NCI-H2196 (cell line): Measurements from ENCODE around the gene STXBP5.

Experiments
- DNase-seq: peaks from one replicate; lab custom pipeline; 2025; ENCODE audit not compliant: unreplicated experiment; lab: John Stamatoyannopoulos, UW

The STXBP5 gene

DNA sequence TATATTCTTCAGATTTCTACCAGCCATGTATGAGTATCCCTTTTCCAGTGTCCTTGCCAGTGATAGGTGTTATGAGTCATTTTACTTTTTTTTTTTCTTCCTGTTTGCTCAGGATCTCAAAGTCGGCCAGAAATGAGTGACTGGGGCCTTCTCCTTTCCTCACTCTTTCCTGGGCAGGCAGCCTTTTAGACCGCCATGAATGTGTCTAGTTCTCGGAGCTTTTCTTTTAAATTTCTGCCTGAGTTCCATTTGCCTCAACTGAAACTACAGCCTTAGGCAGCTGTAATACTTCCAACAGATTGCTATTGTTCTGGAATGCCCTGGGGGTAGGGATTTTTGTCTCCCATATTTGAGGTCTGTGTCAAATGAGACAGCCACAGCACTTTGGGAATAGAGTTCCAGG, 83.7 kb downstream of the STXBP5 start:
- no peak for DNase-seq

DNA sequence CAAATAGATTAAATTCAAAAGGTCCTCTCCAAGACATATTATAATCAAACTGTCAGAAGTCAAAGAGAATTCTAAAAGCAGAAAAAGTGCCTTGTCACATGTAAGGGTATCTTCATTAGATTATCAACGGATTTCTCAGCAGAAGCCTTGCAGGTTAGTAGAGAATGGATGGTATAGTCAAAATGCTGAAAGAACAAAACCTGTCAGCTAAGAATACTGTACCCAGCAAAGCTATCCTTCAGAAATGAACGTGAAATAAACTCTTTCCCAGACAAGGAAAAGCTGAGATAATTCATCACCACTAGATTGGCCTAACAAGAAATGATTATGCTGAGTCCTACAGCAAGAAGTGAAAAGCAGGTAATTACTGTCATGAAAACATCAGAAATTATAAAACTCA, 92.9 kb downstream of the STXBP5 start:
- DNase-seq: no peak

DNA sequence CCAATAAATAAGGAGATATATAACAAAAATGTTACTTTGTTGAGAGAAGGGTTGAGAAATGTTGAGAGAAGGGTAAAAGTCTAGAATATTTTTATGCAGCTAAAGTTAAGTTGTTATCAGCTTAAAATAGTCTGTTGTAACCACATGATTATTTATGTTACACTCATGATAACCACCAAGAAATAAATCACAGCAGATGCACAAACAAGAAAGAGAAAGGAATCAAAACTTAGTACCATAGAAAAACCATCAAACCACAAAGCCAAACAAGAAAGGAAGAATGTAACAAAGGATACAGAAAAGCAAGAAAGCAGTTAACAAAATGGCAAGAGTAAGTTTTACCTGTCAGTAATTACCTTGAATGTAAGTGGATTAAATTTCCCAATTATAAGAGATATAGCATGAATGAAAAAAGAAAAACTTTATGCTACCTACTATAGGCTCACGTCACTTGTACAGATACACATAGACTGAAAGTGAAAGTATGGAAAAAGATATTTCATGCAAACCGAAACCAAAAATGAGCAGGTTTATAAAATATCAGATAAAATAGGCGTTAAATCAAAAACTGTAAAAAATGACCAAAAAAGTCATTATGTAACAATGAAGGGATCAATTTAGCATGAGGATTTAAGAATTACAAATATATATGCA, 93.6 kb downstream of the STXBP5 start:
- no peak for DNase-seq

DNA sequence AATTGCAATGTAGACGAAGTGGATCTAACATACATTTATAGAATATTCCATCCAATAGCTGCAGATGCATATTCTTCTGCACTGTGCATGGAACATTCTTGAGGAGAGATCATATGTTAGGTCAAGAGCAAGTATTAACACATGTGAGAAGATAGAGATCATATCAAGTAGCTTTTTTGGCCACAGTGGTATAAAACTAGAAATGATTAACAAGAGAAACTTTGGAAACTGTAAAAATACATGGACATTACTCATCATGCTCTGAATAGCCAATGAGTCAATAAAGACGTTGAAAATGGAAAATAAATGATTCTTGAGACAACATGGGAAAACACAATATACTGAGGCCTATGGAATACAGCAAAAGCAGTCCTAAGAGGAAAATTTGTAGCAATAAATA, 94.2 kb downstream of the STXBP5 start:
- DNase-seq: no peak

DNA sequence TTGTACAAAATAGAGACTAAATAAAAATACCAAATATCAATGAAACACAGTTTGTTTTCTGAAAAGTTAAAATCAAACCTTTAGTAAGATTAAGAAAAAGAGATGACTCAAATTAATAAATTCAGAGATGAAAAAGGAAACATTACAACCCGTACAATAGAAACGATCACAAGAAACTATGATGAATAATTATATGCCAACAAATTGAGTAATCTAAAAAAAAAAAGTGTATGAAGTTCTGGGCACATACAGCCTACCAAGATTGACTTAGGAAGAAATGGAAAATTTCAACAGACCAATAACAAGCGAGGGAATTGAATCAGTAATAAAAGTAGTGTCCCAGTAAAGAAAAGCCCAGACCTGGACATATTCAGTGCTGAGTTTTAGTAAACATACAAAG, 94.8 kb downstream of the STXBP5 start:
- no peak for DNase-seq

DNA sequence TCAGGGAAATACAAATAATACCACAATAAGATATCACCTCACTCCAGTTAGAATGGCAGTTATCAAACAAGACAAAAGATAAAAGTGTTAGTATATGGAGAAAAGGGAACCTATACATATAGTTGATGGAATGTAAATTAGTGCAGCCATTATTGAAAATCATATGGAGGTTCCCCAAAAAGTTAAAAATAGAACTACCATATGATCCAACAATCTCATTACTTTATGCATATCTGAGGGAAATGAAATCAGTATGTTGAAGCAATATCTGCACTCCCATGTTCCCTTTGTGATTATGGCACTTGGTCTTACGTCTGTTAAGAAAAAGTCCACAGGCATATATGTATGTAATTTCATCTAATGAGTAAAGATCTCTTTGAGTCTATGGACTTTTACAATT, 96.9 kb downstream of the STXBP5 start:
- DNase-seq: no peak

DNA sequence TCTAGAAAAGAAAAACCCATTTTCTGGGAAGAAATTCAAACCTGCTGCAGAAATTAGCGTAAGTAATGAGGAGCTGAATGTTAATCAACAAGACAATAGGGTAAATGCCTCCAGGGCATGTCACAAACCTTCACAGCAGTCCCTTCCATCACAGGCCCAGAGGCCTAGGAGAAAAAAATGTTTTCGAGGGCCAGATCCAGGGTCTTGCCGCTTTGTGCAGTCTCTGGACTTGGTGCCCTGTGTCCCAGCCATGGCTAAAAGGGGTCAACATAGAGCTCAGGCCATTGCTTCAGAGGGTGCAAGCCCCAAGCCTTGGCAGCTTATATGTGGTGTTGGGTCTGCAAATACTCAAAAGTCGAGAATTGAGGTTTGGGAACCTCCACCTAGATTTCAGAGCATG, 99.8 kb downstream of the STXBP5 start:
- DNase-seq: no peak

DNA sequence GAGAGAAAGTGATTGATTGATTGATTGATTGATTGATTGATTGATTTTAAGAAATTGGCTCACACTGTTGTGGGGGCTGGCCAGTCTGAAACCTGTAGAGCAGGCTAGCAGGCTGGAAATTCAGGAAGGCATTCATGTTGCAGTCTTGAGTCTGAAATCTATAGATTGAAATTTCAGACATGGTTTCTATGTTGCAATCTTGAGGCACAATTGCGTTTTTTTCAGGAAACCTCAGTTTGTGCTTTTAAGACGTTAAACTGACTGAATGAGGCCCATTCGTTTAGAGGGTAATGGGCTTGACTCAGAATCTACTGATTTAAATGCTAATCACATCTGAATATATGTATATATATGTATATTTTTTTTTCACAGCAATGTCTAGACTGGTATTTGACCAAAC, 106.3 kb downstream of the STXBP5 start:
- DNase-seq: no peak

DNA sequence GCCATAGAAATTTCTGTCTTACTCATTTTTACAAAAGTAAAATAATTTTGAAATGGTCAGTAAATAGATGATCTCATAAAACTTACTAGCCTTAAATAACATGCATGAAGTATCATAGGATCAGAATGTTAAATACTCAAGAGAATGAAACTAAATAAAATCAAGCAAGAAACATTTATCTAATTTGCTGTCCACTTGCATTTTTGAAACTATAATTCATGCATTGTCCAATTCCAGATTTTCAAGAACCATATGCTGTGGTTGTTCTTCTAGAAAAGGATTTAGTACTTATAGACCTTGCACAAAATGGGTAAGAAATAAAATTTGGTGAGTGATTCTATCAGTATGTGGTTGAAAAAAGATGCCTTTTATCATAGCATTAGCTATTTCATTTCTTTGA, 107.0 kb downstream of the STXBP5 start:
- DNase-seq: no peak

DNA sequence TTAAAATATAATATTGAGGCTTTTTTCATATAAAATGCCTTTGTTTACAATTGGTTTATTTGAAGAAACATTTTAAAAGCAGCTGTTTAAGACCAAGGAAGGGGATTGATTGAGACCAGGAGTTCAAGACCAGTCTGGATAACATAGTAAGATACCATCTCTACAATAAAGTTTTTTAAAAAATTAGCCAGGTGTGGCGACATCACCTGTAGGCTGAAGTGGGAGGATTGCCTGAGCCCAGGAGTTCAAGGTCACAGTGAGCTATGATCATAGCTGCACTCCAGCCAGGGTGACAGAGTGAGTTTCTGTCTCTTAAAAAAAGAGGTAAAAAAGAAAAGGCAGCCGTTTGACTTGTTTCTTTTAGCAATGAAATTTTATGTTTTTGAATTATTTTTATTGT, 117.0 kb downstream of the STXBP5 start:
- DNase-seq: no peak

DNA sequence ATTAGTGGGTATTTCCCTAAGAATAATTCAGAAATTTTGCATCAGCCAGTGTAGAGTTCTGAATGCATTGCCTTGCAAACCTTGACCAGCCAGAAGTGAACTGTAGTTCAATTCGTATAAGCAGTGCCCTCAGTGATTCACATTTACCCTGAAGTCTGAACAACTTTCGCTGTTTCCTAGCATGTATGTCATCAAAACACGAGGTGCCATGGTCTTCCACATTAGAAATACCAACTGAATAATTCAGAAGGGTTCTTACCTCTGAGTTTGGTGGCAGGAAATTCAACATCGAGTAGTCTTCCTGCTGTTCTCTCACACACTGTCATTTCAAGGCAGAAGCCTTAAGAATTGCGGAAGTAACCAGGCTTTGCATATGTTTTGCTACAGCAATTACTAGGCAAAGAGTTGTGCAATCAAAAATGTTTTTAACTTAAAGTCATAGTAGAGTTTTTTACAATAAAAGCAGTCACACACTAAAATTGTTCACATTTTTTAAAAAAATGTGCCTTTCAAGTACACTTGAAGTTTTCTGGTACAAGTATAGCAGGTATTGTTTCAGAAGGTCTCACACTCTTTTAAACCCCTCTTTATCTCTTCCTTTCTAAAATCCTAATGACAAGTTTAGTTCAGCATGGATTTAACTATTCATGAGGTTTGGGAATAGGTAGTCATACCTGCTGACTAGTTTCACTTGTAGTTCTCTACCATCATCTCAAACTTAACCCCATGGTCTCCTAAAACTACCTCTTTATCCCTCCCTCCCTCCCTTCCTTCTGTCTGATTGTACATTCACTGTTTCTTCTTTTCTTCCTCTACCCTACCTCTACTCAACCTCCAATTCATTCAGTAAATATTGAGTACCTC, 118.3 kb downstream of the STXBP5 start:
- no peak for DNase-seq

DNA sequence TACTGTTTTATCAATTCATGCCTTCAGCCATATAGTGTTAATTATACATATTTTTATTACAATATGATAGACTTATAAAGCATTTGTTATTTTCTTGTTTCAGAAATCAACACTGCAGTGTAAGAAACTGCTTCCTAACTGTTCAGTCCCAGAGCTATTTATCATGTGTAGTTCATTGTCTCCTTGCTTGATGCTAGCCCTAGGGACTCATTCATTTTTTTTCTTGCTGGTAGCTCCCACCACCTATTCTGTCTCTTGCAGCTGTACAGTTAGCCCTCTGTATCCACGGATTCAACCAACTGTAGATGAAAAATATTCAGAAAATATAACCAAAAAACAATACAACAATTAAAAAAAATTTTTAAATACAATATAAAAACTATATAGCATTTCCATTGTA, 121.3 kb downstream of the STXBP5 start:
- DNase-seq: no peak

DNA sequence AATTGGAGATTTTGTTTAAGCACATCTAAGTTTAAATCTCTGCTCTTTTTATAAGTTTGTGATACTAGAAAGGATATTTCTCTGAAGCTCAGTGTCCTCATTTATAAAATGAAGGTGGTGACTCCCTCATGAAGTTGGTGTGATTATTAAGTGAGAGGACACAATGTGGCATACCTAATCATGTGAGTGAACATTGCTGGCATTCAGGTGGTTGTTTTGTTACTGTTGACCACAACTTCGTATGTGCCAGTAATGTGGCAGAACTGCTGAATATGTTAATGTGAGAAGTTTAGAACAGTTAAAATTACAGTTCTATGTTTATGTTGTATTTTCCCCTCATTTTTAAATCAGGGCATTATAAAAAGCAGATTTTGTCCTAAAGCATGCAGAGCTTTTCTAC, 127.2 kb downstream of the STXBP5 start:
- DNase-seq: no peak

DNA sequence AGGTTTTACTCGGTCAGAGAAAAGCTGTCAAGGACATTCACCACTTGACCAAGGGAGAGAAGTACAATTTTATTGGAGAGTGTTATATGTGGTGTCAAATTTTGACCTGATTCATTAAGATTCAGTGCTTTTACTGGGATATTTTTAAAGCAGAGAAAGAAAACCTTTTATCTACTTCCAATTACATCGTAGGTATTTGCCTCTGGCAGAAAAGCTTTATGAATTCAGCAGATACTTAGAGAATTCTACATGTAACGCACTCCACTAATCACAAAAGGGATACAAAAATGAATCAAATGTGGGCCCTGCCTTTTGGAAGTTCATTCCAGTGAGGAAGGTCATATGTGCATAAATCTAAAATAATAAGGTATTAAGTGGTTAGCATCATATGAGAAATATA, 133.7 kb downstream of the STXBP5 start:
- no peak for DNase-seq

DNA sequence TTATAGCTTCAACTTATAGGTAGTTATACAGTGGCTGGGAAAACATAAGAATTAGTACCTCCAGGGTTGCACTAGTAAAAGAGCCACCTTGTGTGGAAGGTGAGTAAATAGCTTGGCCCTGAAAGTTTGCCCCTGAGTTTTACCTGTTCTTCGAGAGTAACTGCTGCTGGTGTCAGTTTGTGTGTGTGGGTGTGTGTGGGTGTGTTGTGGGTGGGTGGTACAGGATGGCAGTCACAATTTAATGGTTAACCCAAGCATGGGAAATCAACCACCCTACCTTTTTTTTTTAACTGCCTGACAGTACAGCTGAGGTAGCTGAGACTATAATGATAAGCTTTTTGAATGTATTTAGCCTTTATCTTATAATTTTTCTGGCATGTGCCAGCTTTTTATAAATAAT, 137.3 kb downstream of the STXBP5 start:
- no peak for DNase-seq

DNA sequence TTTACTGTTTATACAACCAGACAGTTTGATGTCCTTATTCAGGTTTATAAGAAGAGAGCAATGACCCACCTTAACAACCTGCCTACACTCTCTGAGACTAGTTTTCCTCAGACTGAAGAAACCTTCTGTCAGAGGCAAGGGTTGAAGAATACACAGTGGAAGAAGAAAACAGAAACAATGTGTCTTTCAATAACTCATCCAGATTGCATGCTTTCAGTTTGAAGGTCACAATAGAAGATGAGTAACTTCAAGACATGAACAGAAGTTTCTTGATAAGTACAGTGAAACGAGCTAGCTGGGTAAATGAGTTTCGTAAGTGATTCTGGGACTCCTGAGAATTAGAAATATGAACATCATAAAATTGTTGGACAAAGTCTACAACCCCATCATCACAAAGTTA, 141.7 kb downstream of the STXBP5 start:
- no peak for DNase-seq

DNA sequence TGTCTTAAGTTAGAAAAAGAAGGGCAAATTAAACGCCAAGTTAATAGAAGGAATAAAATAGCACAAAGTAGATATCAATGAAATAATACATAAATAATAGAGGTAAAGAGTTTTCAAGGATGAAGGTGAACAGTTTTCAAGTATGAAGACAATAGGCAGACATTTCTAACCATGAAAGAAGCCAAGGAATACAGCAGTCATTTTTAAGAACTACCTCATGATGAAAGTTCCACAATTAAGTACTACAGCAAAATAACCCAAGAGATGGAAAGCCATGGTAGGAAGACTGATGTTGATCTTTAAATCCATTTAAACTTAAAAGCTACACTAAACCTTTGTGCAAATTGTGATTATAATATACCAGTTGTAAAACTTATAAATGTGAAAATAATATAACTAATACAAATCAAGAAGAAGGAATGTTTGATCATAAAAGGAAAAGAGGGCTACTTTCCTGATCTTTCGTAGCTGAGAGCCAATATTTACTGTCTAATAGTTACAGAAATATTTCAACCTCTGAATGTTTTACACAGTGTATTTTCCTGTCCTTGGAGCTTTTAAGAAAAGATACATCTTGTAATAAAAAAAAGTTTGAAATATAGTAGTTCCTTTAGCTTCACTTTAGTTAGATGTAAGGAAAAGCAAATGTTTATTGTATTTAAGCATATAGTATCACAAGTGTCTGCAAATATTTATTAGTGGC, 143.1 kb downstream of the STXBP5 start:
- DNase-seq: no peak

DNA sequence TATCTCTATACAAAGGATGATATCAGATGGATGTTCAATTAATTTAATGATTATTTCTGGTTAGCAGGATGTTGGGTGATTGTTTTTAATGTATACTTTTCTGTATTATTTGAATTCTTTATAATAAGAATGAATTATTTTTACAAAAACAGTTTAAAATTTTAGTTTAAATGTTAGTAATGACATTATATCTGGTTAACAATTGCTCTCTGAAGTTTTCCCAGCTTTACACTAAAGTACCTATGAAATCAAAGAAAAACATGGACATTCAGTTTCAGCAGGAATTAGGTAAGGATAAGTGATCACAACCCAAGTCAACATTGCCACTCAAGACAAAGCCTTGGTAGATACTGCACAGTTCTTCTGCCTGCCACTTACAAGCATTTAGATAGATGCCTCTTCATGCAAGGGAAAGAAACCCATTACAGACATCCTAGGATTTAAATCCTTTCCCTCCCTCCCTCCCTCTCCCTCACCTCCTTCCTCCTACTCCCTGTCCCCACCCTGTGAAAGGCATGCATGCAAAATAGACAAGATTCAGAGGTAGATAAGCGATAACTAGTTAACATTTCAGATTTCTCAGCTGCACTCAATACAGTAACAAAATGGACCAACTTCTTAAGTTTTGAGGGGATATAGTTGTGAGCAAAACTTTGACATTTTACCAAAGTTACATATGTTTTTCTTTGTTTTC, 143.8 kb downstream of the STXBP5 start:
- DNase-seq: no peak

DNA sequence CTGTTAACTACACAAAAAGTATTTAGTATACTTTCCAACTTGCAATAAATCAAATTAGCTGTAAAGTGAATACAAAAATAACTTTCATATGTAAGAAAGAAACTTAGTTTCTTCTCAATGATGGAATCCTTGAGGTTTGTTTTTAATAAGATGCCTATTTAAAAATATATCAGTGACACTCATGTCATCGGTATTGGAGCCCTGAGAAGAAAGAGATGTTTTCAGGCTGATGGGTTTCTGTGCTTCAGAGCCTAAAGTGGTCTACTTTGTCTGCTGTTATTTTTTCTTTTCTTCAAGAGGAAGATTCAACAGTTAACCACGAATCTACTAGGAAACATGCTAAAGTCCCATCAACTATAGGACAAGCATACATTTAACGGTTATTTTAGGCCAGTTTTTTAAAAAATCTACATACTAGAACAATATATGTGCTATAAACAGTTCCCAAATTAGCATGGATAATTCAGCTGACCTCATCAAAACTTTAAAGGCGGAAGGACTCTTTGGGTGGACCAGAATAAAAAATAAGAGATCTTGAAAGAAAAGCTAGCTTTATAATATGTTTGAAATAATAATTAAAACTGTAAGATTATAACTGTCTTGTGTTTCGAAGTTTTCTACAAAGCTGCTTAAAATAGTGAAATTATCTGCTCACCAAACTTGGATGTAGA, 157.2 kb downstream of the STXBP5 start:
- no peak for DNase-seq

DNA sequence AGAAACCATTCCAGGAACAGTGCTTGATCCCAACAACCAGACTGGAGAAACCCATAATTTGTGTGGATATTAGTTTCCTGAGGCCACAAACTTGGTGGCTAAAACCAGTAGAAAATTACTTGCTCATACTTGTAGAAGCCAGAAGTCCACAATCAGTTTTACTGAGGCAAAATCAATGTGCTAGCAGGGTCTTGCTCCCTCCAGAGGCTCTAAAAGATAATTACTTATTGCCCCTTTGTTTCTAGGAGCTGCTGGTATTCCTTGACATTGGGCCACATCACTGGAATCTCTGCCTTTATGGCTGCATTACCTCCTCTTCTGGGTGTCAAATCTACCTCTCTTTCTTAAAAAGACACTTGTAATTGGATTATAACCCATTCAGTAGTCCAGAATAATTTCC, 162.1 kb downstream of the STXBP5 start:
- no peak for DNase-seq

DNA sequence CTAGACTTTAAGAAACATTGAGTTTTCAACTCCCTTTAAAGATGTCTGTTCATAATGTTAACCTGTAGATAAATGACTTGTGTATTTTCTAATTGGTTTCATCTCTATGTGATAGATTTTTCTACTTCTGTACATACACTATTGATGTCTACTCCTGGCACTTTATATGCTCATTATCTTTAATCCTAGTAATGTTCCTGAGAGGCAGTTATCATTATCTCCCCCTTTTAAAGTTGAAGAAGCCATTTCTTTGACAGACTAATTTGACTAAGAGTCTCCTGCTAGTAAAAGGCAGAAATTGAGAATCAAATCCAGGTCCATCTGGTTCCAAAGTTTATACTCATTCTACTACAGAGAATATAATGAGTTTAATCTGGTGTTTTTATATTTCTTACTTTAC, 167.1 kb downstream of the STXBP5 start:
- DNase-seq: no peak
